Measurements from ENCODE around the gene PLEKHG4B.

The PLEKHG4B gene

DNA sequence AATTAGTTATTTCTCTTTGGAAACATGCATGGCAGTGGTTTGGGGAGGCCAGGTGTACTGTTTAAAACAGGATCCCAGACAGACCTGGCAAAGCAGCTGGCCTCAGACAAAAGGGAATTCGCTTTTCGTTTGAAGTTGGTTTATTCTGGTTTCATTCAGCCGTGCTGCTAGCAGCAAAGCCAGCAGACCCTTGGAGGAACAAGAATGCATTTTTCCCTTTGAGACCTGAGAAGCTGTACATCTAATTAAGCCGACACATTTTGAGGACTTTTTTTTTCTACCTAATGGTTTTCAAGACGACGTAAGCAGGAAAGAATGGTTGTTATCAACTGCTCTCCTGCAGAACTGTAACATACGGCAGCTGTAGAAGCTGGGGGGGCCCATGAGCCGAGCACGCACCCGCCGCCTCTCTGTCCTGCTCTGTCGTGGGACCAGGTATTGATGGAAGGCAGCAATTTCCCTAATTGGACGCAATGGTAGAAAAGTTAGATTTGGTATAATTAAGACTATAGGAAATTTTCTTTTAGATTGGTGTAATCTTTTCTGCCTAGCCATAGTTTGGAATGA lies 13.6 kb downstream of the PLEKHG4B start:
- H3K4me3 ChIP-seq (ENCODE audit: control insufficient read depth, low read depth, low read length), result no peak overlapping the region
- DNase-seq (ENCODE audit: low read depth), result no peak
- no peak for TF ChIP-seq CTCF (IDR thresholded peaks at IDR 0.05; ENCODE audit: control insufficient read depth, insufficient read depth, low read depth, low read length, missing control alignments)

- no peak for DNase-seq (ENCODE audit: low read depth)
Observed at GRCh38 chr5:106587-106986, 14.6 kb downstream of the PLEKHG4B start.

GRCh38 chr5:107526-107925 lies 15.6 kb downstream of the PLEKHG4B start:
- TF ChIP-seq CTCF (IDR thresholded peaks at IDR 0.05; ENCODE audit: control insufficient read depth, insufficient read depth, low read depth, low read length, missing control alignments), result no peak
- H3K4me3 ChIP-seq (ENCODE audit: control insufficient read depth, low read depth, low read length), result no peak overlapping the region
- no peak for DNase-seq (ENCODE audit: low read depth)

More at GRCh38 chr5:106587-106986, 14.6 kb downstream of the PLEKHG4B start:
- TF ChIP-seq CTCF (IDR thresholded peaks at IDR 0.05; ENCODE audit: control insufficient read depth, insufficient read depth, low read depth, low read length, missing control alignments), result no peak
- H3K4me3 ChIP-seq (ENCODE audit: control insufficient read depth, low read depth, low read length), result no peak overlapping the region

DNA sequence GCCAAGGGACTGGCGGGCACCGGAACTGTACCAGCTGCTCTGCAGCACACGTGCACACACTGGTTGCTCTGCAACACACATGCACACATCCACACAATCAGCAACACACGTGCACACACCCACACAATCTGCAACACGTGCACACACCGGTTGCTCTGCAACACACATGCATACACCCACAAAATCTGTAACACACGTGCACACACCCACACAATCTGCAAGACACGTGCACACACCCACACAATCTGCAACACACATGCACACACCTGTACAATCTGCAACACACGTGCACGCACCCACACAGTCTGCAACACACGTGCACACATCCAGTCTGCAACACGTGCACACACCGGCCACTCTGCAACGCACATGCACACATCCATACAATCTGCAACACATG lies 17.9 kb downstream of the PLEKHG4B start:
- DNase-seq (ENCODE audit: low read depth), result no peak
- TF ChIP-seq CTCF (IDR thresholded peaks at IDR 0.05; ENCODE audit: control insufficient read depth, insufficient read depth, low read depth, low read length, missing control alignments), result no peak
- H3K4me3 ChIP-seq (ENCODE audit: control insufficient read depth, low read depth, low read length), result no peak overlapping the region

GRCh38 chr5:110270-110888 lies 18.4 kb downstream of the PLEKHG4B start:
- H3K4me3 ChIP-seq (ENCODE audit: control insufficient read depth, low read depth, low read length), result no peak overlapping the region
- no peak for TF ChIP-seq CTCF (IDR thresholded peaks at IDR 0.05; ENCODE audit: control insufficient read depth, insufficient read depth, low read depth, low read length, missing control alignments)
- no peak for DNase-seq (ENCODE audit: low read depth)

DNA sequence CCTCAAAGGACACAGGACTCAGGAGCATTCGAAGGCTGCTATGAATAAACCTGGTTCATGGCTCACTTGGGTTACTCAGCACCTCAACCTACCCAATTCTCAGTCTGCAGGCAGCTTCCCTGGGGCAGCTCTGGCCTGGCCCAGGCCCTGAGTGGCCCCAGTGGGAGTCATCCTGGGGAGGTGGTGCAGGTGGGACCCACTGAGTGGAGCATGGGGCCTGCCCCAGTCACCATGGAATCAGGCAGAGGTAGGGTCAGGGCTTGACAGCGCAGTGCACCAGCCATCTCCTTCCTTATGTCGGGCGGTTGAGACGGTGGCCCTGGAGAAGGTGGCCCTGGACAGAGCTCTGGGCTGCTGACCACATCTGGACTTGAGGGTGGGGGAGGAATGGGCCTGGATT lies 19.2 kb downstream of the PLEKHG4B start:
- DNase-seq (ENCODE audit: low read depth), result no peak
- no peak overlapping the region for H3K4me3 ChIP-seq (ENCODE audit: control insufficient read depth, low read depth, low read length)
- TF ChIP-seq CTCF (IDR thresholded peaks at IDR 0.05; ENCODE audit: control insufficient read depth, insufficient read depth, low read depth, low read length, missing control alignments), result no peak
